ENCODE results near the gene KLF15.

- no peak for TF ChIP-seq CTCF (IDR thresholded peaks at IDR 0.05; ENCODE audit: low read depth, low read length, poor library complexity, severe bottlenecking)
- TF ChIP-seq EZH2phosphoT487 (IDR thresholded peaks at IDR 0.05; ENCODE audit: borderline replicate concordance, low read length) = no peak
Observed at GRCh38 chr3:126345641-126346460, 11.4 kb downstream of the KLF15 start.
